SJSA1 (cell line): ENCODE measurements around the gene SLC37A1. TPM values are rescaled to one million over a fixed set of nuclear protein-coding genes. Genes with fewer than 3 reads are reported as not detected.
"Not testable (repeated sequence)": the region's sequence is repeated elsewhere in the genome, so short reads cannot be mapped to it uniquely, and the experiment has no call there.

Source experiments
- DNase-seq, 2 experiments: peaks; one replicate each; pipeline ENCODE4 v3.0.0-alpha.2; 2015 to 2020; ENCODE audit warnings: low spot score in 2 of 2, low read depth in 1 of 2
- H3K27ac ChIP-seq: fragments of 250-450 bp; sonication (Bioruptor Pico); 2 replicates; pipeline ENCODE4 v1.5.1; 2020; ENCODE audit warnings: mild to moderate bottlenecking, moderate library complexity
- H3K27me3 ChIP-seq: fragments of 250-450 bp; sonication (Bioruptor Pico); replicated peaks from 2 replicates; pipeline ENCODE4 v1.5.1; 2020; ENCODE audit warnings: mild to moderate bottlenecking, moderate library complexity
- H3K36me3 ChIP-seq: fragments of 250-450 bp; sonication (Bioruptor Pico); 2 replicates; pipeline ENCODE4 v1.5.1; 2020; ENCODE audit warnings: mild to moderate bottlenecking
- H3K4me1 ChIP-seq: fragments of 250-450 bp; sonication (Bioruptor Pico); replicated peaks from 2 replicates; pipeline ENCODE4 v1.6.1; 2021; ENCODE audit warnings: mild to moderate bottlenecking
- H3K4me3 ChIP-seq: fragments of 250-450 bp; sonication (Bioruptor Pico); 2 replicates; pipeline ENCODE4 v1.5.1; 2020; ENCODE audit warnings: mild to moderate bottlenecking
- H3K9me3 ChIP-seq: fragments of 250-450 bp; sonication (Bioruptor Pico); replicated peaks from 2 replicates; pipeline ENCODE4 v1.5.1; 2020; ENCODE audit warnings: mild to moderate bottlenecking
- total RNA-seq: library from RNA; depleted of rRNA; stranded (reverse); fragments of >200 nt; shearing (Covaris generic); gene quantifications from 2 replicates; pipeline ENCODE4 v1.2.3, GENCODE V29; 2014

The SLC37A1 gene
- total RNA-seq, 1 experiment from 2014 or later = 5.2 TPM

GRCh38 chr21:42612390-42612789 lies 98.7 kb downstream of the SLC37A1 start:
- Histone ChIP-seq H3K9me3 (peaks cover 2% of the 10 kb centered on the region; the same call in 1 of the 2 replicates), H3K4me3 (no peak overlapping the region), H3K36me3 (no peaks in the 10 kb centered on the region), H3K27ac (no peak overlapping the region), H3K4me1 (no peaks in the 10 kb centered on the region), H3K27me3 (peaks cover 5% of the 10 kb centered on the region; the same call in 1 of the 2 replicates)
- DNase-seq = no peak

GRCh38 chr21:42613756-42614155 lies 100.1 kb downstream of the SLC37A1 start:
- peaks cover 9% of the 10 kb centered on the region; the same call in 1 of the 2 replicates for H3K27me3 ChIP-seq
- H3K4me3 ChIP-seq = no peak overlapping the region
- DNase-seq = no peak
- no peaks in the 10 kb centered on the region for H3K4me1 ChIP-seq
- no peak overlapping the region for H3K27ac ChIP-seq
- H3K36me3 ChIP-seq = no peaks in the 10 kb centered on the region
- H3K9me3 ChIP-seq = peaks cover 2% of the 10 kb centered on the region; the same call in 1 of the 2 replicates

- no peaks in the 10 kb centered on the region for H3K4me1 ChIP-seq
- H3K36me3 ChIP-seq = no peaks in the 10 kb centered on the region
- H3K9me3 ChIP-seq = peaks cover 2% of the 10 kb centered on the region; the same call in 1 of the 2 replicates
- H3K27ac ChIP-seq = no peak overlapping the region
- no peak for DNase-seq
- peaks cover 15% of the 10 kb centered on the region; the same call in 1 of the 2 replicates for H3K27me3 ChIP-seq
- H3K4me3 ChIP-seq = no peak overlapping the region
Measured at GRCh38 chr21:42614396-42614795, 100.7 kb downstream of the SLC37A1 start.

GRCh38 chr21:42614811-42615351 lies 101.2 kb downstream of the SLC37A1 start:
- peaks cover 2% of the 10 kb centered on the region; the same call in 1 of the 2 replicates for H3K9me3 ChIP-seq
- no peak overlapping the region for H3K4me3 ChIP-seq
- no peaks in the 10 kb centered on the region for H3K36me3 ChIP-seq
- H3K4me1 ChIP-seq = peaks cover 4% of the 10 kb centered on the region
- no peak overlapping the region for H3K27ac ChIP-seq
- H3K27me3 ChIP-seq = peaks cover 15% of the 10 kb centered on the region; the same call in 1 of the 2 replicates
- no peak for DNase-seq

- H3K4me3 ChIP-seq, H3K27ac ChIP-seq, H3K4me1 ChIP-seq, DNase-seq, H3K36me3 ChIP-seq, H3K9me3 ChIP-seq: not testable (repeated sequence)
- H3K27me3 ChIP-seq = peaks cover 15% of the 10 kb centered on the region; the same call in 1 of the 2 replicates
Measured at GRCh38 chr21:42615377-42615776, 101.7 kb downstream of the SLC37A1 start.

- no peak overlapping the region for H3K4me3 ChIP-seq
- peaks cover 13% of the 10 kb centered on the region for H3K4me1 ChIP-seq
- H3K9me3 ChIP-seq = peaks cover 2% of the 10 kb centered on the region; the same call in 1 of the 2 replicates
- no peak for DNase-seq
- peaks cover 15% of the 10 kb centered on the region; the same call in 1 of the 2 replicates for H3K27me3 ChIP-seq
- H3K27ac ChIP-seq = no peak overlapping the region
- no peaks in the 10 kb centered on the region for H3K36me3 ChIP-seq
Measured at GRCh38 chr21:42615924-42616323, 102.3 kb downstream of the SLC37A1 start.

GRCh38 chr21:42616446-42616845 lies 102.8 kb downstream of the SLC37A1 start:
- Histone ChIP-seq H3K4me3 (no peak overlapping the region), H3K36me3 (no peaks in the 10 kb centered on the region), H3K9me3 (peaks cover 2% of the 10 kb centered on the region; the same call in 1 of the 2 replicates), H3K4me1 (peaks cover 15% of the 10 kb centered on the region), H3K27me3 (peaks cover 15% of the 10 kb centered on the region; the same call in 1 of the 2 replicates), H3K27ac (no peak overlapping the region)
- no peak for DNase-seq

- H3K4me1 ChIP-seq = peaks cover 15% of the 10 kb centered on the region
- peaks cover 2% of the 10 kb centered on the region; the same call in 1 of the 2 replicates for H3K9me3 ChIP-seq
- no peak overlapping the region for H3K27ac ChIP-seq
- H3K4me3 ChIP-seq = no peak overlapping the region
- H3K27me3 ChIP-seq = peaks cover 15% of the 10 kb centered on the region; the same call in 1 of the 2 replicates
- no peaks in the 10 kb centered on the region for H3K36me3 ChIP-seq
- no peak for DNase-seq
Measured at GRCh38 chr21:42616941-42617340, 103.3 kb downstream of the SLC37A1 start.

GRCh38 chr21:42617486-42617885 lies 103.8 kb downstream of the SLC37A1 start:
- Histone ChIP-seq H3K4me3 (no peak overlapping the region), H3K9me3 (peaks cover 2% of the 10 kb centered on the region; the same call in 1 of the 2 replicates), H3K36me3 (no peaks in the 10 kb centered on the region), H3K27ac (no peak overlapping the region), H3K4me1 (peaks cover 15% of the 10 kb centered on the region), H3K27me3 (peaks cover 15% of the 10 kb centered on the region; the same call in 1 of the 2 replicates)
- DNase-seq = no peak

- Histone ChIP-seq H3K4me1 (peaks cover 15% of the 10 kb centered on the region), H3K9me3 (peaks cover 2% of the 10 kb centered on the region; the same call in 1 of the 2 replicates), H3K36me3 (no peaks in the 10 kb centered on the region), H3K27ac (no peak overlapping the region), H3K4me3 (no peak overlapping the region), H3K27me3 (peaks cover 15% of the 10 kb centered on the region; the same call in 1 of the 2 replicates)
- DNase-seq = no peak
Measured at GRCh38 chr21:42618707-42619102, 105.1 kb downstream of the SLC37A1 start.

GRCh38 chr21:42619166-42619565 lies 105.5 kb downstream of the SLC37A1 start:
- peaks cover 2% of the 10 kb centered on the region; the same call in 1 of the 2 replicates for H3K9me3 ChIP-seq
- H3K4me1 ChIP-seq = peaks cover 15% of the 10 kb centered on the region
- H3K36me3 ChIP-seq = no peaks in the 10 kb centered on the region
- H3K27me3 ChIP-seq = peaks cover 15% of the 10 kb centered on the region; the same call in 1 of the 2 replicates
- H3K4me3 ChIP-seq = no peak overlapping the region
- no peak overlapping the region for H3K27ac ChIP-seq
- no peak for DNase-seq

GRCh38 chr21:42619841-42620240 lies 106.2 kb downstream of the SLC37A1 start:
- H3K27ac ChIP-seq = no peak overlapping the region
- peaks cover 15% of the 10 kb centered on the region; the same call in 1 of the 2 replicates for H3K27me3 ChIP-seq
- H3K4me3 ChIP-seq = no peak overlapping the region
- H3K4me1 ChIP-seq = peaks cover 15% of the 10 kb centered on the region
- no peaks in the 10 kb centered on the region for H3K36me3 ChIP-seq
- DNase-seq = no peak
- peaks cover under 1% of the 10 kb centered on the region; the same call in 1 of the 2 replicates for H3K9me3 ChIP-seq

GRCh38 chr21:42621166-42621818 lies 107.6 kb downstream of the SLC37A1 start:
- H3K4me3 ChIP-seq = no peak overlapping the region
- H3K27ac ChIP-seq = no peak overlapping the region
- H3K9me3 ChIP-seq = no peaks in the 10 kb centered on the region
- DNase-seq = peak in 1 of 2 experiments; percentile 20
- no peaks in the 10 kb centered on the region for H3K36me3 ChIP-seq
- peaks cover 15% of the 10 kb centered on the region for H3K4me1 ChIP-seq
- 0 out of 2 replicates have a peak, but pooled peaks cover 10% of the 10 kb centered on the region for H3K27me3 ChIP-seq

GRCh38 chr21:42621819-42622177 lies 108.1 kb downstream of the SLC37A1 start:
- DNase-seq = no peak
- H3K4me3 ChIP-seq = no peak overlapping the region
- H3K27ac ChIP-seq = no peak overlapping the region
- no peaks in the 10 kb centered on the region for H3K36me3 ChIP-seq
- H3K27me3 ChIP-seq = 0 out of 2 replicates have a peak, but pooled peaks cover 10% of the 10 kb centered on the region
- H3K4me1 ChIP-seq = peaks cover 15% of the 10 kb centered on the region
- no peaks in the 10 kb centered on the region for H3K9me3 ChIP-seq
